HG03103 (cell line): ENCODE measurements around the gene AVPR2.

Experiments used
- ATAC-seq: cut with Tn5 transposase; IDR thresholded peaks from one replicate; pipeline ENCODE4 v1.9.1; 2021; ENCODE audit warnings: low read depth; ENCODE audit not compliant: unreplicated experiment

The AVPR2 gene

DNA sequence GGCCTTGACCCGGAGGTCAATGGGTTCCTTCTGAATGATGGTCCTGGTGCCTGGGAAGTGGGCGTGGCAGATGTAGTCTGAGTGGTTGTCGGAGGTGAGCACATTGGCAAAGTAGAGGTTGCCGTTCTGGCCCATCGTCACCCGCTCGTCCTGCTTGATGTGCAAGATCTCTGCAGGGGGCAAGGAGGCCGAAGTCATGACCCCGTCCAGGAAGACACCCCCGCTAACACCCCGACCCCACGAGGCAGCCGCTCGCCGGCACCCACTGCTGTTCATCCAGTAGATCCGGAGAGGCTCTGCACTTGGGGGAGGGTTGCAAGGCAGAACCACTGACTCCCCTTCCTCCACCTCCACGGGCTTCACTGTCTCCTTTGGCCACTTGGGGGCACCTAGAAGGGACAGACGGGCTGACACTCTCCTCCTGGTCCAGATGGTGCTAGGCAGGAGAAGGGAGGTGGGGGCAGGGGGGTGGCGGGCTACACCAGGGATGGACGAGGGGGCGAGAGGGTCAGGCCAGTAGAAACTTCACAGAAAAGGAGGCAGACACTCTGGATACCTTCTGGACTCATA lies 33.6 kb upstream of the AVPR2 start:
- no peak for ATAC-seq

- no peak for ATAC-seq
These were observed 33.0 kb upstream of the AVPR2 start for GRCh38 chrX:153871451-153871850.

- no peak for ATAC-seq
These were observed 32.3 kb upstream of the AVPR2 start for GRCh38 chrX:153871946-153872878.

- no peak for ATAC-seq
These were observed 31.0 kb upstream of the AVPR2 start for GRCh38 chrX:153873282-153874084.

- no peak for ATAC-seq
These were observed 30.4 kb upstream of the AVPR2 start for GRCh38 chrX:153874085-153874365.

DNA sequence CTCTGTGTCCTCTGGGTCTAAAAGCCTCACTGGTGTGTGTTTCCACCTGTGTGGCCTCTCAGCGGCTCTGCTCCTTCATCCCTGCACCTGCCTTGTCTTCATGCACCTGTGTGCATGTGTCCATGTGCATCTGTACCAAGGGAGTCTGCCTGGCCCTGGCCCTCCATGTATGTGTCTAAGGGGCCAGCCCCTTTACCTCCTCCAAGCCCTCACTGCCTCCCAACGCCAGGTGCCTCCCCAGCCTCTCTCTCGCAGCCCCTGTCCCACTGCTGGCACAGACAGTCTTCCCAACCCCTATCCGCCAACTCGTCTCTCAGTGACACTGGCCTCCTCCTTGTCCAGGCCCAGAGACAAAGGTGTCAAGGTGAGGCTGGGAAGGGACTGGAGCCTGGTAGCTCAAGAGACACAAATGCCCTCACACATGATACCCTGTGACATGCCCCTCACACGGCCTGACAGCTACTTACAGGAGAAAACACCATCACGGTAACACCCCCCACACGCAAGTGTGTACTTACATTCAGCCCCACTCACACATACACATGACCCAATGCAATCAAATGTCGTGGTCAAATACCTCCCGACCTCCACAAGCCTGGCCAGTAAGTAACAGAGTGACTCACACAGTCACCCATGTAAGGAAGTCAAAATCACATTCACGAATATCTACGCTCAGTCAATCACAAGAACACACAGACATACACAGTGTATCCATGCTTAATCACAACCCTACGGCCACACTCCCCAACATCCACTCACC lies 29.9 kb upstream of the AVPR2 start:
- no peak for ATAC-seq

GRCh38 chrX:153875391-153876111 lies 28.9 kb upstream of the AVPR2 start:
- ATAC-seq, result no peak

DNA sequence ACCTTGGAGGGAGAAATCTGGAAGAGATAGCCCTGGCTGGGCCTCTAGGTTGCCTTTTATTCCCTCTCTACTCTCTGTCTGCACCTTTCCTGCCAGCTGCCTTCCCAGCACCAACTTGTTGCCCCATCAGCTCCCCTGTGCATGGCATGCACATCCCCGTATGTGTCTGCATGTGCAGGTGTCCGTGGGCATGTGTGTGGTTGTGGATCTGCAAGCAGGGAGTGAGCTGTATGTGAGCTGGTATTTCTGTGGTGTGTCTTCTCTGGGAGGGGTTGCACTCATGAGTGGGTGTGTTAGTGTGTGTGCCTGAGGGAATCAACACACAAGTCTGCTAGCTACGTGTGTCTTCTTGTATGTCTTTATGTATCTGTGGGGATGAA lies 28.4 kb upstream of the AVPR2 start:
- no peak for ATAC-seq

DNA sequence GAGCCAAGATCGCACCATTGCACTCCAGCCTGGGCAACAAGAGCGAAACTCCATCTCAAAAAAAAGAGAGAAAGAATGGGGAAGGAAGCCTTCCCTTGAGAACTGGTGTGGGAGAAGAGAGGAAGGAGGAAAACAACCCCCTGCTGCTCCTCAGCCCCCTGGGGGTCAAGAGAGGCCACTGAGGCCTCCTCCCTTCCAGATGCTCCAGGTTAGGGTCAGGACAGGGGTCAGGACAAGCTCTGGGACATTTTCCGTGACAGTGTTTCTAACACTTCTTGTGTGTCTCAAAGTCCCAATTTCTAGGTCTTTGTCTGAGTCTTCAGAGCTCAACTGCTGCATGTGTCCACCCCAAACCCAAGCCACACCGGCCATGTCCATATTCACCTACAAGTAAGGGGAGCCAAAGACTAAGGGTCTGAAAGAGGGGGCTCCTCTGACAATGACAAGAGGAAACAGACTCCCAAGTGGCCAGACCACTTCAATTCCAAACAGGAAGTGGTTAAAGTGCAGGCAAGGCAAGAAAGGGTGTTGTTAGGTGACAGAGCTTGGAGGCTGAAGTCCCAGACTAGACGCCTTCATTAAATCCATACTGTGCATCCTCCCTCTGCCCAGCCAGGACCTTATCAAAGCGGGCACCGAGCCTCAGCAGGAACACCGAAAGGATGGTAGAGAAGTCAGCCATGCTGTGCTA lies 26.8 kb upstream of the AVPR2 start:
- no peak for ATAC-seq

GRCh38 chrX:153878345-153878744 lies 26.1 kb upstream of the AVPR2 start:
- no peak for ATAC-seq

GRCh38 chrX:153878969-153879653 lies 25.4 kb upstream of the AVPR2 start:
- no peak for ATAC-seq

GRCh38 chrX:153879741-153880439 lies 24.6 kb upstream of the AVPR2 start:
- ATAC-seq, result no peak

DNA sequence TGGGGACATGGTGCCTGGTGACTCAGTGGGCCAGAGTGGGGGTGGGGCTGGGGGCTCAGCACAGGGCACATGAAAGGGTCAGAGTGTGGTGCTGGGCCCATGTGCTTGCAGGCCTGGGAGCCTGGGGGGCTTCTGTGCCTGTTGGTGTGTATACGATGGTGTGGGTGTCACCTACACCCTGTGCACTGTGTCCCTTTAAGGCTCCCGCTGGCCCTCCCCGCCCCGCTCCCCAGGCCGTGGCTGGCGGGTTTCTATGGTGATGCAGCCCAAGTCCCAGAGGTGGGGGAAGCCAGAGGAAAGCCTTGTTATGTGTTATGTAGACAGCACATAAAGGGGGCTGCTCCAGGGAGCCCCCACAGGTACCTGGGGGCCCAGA lies 24.0 kb upstream of the AVPR2 start:
- no peak for ATAC-seq

- ATAC-seq, result no peak
These were observed 23.2 kb upstream of the AVPR2 start for GRCh38 chrX:153881281-153881680.

GRCh38 chrX:153882086-153882498 lies 22.4 kb upstream of the AVPR2 start:
- ATAC-seq, result no peak

GRCh38 chrX:153882557-153882956 lies 21.9 kb upstream of the AVPR2 start:
- no peak for ATAC-seq

- ATAC-seq, result no peak
These were observed 21.2 kb upstream of the AVPR2 start for GRCh38 chrX:153883163-153883843.

GRCh38 chrX:153884136-153884535 lies 20.3 kb upstream of the AVPR2 start:
- ATAC-seq, result no peak
